OCI-LY3 (cell line): ENCODE results near the gene AP1S1.

Experiments used
- EZH2phosphoT487 ChIP-seq: fragments of 200-600 bp; shearing (Covaris generic); IDR thresholded peaks from 2 replicates; pipeline ENCODE4 v1.6.1; 2018; ENCODE audit warnings: antibody characterized with exemption, mixed run types, low read depth
- TF ChIP-seq, protein P1 (sequence below): fragments of 200-600, 300-600 bp; sonication (generic); IDR thresholded peaks from 2 replicates; pipeline ENCODE4 v1.5.1; 2014; ENCODE audit warnings: antibody characterized with exemption, low read length, low read depth

GRCh38 chr7:101120315-101120714, 34.0 kb upstream of the AP1S1 start:
- TF ChIP-seq, protein P1, sequence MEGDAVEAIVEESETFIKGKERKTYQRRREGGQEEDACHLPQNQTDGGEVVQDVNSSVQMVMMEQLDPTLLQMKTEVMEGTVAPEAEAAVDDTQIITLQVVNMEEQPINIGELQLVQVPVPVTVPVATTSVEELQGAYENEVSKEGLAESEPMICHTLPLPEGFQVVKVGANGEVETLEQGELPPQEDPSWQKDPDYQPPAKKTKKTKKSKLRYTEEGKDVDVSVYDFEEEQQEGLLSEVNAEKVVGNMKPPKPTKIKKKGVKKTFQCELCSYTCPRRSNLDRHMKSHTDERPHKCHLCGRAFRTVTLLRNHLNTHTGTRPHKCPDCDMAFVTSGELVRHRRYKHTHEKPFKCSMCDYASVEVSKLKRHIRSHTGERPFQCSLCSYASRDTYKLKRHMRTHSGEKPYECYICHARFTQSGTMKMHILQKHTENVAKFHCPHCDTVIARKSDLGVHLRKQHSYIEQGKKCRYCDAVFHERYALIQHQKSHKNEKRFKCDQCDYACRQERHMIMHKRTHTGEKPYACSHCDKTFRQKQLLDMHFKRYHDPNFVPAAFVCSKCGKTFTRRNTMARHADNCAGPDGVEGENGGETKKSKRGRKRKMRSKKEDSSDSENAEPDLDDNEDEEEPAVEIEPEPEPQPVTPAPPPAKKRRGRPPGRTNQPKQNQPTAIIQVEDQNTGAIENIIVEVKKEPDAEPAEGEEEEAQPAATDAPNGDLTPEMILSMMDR: no peak
- no peak for TF ChIP-seq EZH2phosphoT487
